ENCODE measurements around the gene TMEM63B.
A peak's percentile ranks its signal among the peaks of the same experiment; 100 is the strongest.

Gene TMEM63B

GRCh38 chr6:44152109-44152461 lies 24.7 kb downstream of the TMEM63B start:
- peak; percentile 38 for TF ChIP-seq CTCF (IDR thresholded peaks at IDR 0.05)

DNA sequence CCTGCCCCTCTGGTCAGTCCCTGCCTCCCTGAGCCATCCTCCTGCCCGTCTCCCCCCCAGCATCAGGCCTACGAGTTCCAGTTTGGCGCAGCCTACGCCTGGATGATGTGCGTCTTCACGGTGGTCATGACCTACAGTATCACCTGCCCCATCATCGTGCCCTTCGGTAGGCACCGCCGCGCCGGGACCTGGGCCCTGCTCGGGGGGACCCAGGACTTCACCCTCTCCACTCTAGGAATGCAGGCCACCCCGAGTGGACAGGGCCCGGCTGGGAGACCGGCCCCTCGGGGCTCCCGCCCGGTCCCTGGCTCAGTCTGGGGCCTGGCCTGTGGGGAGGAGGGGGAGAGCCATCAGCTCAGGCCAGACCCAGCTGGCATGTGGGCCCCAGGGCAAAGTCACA lies 25.2 kb downstream of the TMEM63B start:
- no peak for TF ChIP-seq CTCF (IDR thresholded peaks at IDR 0.05)

GRCh38 chr6:44154067-44154466 lies 26.7 kb downstream of the TMEM63B start:
- TF ChIP-seq CTCF (IDR thresholded peaks at IDR 0.05), result no peak

- TF ChIP-seq CTCF (IDR thresholded peaks at IDR 0.05), result no peak
Measured at GRCh38 chr6:44156494-44157151, 29.3 kb downstream of the TMEM63B start.

DNA sequence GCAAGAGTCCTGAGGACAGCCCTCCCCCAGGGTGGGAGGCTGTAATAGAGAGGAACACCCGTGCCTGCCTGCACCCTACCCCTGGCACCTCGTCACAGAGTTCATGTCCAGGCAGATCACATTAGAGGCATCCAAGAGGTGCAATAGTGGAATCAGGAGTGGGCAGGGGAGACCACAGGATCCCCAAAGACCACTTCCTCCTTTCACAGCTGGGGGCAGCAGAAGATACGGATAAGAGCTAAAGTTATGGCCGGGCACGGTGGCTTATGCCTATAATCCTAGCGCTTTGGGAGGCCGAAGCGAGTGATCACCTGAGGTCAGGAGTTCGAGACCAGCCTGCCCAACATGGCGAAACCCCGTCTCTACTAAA lies 29.8 kb downstream of the TMEM63B start:
- no peak for TF ChIP-seq CTCF (IDR thresholded peaks at IDR 0.05)

DNA sequence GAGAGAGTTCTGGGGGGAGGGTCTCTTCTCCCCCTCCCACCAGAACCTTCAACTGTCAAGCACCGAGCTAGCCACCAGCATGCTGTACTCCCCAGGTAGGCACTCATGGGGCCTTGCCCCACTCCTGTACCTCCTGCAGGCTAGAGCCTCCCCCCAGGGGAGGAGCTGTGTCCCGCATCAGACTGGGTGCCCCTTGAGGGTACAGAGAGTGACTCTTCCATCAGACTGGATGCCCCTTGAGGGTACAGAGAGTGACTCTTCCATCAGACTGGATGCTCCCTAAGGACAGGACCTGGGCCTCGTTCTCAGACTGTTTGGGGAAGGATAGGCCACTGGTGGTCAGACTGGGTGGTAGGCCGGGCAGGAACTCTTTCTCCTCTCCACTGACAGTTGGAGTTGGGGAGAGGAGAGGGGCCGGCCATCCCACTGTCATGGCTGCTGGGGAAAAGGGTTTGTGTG lies 31.4 kb downstream of the TMEM63B start, which contains the start of gene CAPN11:
Gene CAPN11 (plus strand): TSS at position 51 of the 459 bp plus-strand sequence. CDS start 29 bp downstream, at position 80.
- TF ChIP-seq CTCF (IDR thresholded peaks at IDR 0.05), result no peak

DNA sequence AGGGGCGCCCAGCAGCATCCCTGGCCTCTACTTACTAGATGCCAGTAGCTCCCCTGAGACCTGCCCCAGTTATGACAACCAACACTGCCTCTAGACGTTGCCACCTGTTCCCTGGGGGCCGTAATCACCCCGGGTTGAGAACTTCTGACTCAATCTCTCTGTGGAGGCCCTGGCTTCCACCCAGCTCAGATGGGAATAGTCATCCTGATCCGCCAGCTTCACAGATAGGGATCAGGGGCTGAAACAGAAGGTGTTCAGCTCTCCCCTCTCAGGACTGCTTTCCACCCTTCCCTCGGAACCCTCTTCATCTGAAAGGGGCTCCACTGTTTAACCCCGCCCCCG lies 34.6 kb downstream of the TMEM63B start:
- no peak for TF ChIP-seq CTCF (IDR thresholded peaks at IDR 0.05)

Measured in LNCAP (cell line).